Measurements from ENCODE around the gene ABCG5.

The ABCG5 gene

GRCh38 chr2:43842866-43843226 lies 4.2 kb upstream of the ABCG5 start:
- DNase-seq (ENCODE audit: low read depth in 2 of 2), result no peak

- no peak for DNase-seq (ENCODE audit: low read depth in 2 of 2)
These were observed 3.6 kb upstream of the ABCG5 start for GRCh38 chr2:43841949-43842865.

GRCh38 chr2:43840965-43841364 lies 2.3 kb upstream of the ABCG5 start:
- DNase-seq (ENCODE audit: low read depth in 2 of 2), result no peak

- DNase-seq (ENCODE audit: low read depth in 2 of 2), result no peak
These were observed 1.3 kb upstream of the ABCG5 start for GRCh38 chr2:43839776-43840564.

GRCh38 chr2:43837831-43838559 lies 644 bp downstream of the ABCG5 start:
- no peak for DNase-seq (ENCODE audit: low read depth in 2 of 2)

- no peak for DNase-seq (ENCODE audit: low read depth in 2 of 2)
These were observed 1.6 kb downstream of the ABCG5 start for GRCh38 chr2:43837033-43837432.

GRCh38 chr2:43832457-43832856 lies 6.2 kb downstream of the ABCG5 start:
- no peak for DNase-seq (ENCODE audit: low read depth in 2 of 2)

- DNase-seq (ENCODE audit: low read depth in 2 of 2), result no peak
These were observed 6.9 kb downstream of the ABCG5 start for GRCh38 chr2:43831543-43832294.

GRCh38 chr2:43826305-43827250 lies 12.1 kb downstream of the ABCG5 start:
- no peak for DNase-seq (ENCODE audit: low read depth in 2 of 2)

GRCh38 chr2:43825841-43826240 lies 12.8 kb downstream of the ABCG5 start:
- no peak for DNase-seq (ENCODE audit: low read depth in 2 of 2)

- no peak for DNase-seq (ENCODE audit: low read depth in 2 of 2)
These were observed 13.6 kb downstream of the ABCG5 start for GRCh38 chr2:43824951-43825493.

- DNase-seq (ENCODE audit: low read depth in 2 of 2), result no peak
These were observed 14.1 kb downstream of the ABCG5 start for GRCh38 chr2:43824512-43824911.

GRCh38 chr2:43823751-43824150 lies 14.9 kb downstream of the ABCG5 start:
- DNase-seq (ENCODE audit: low read depth in 2 of 2), result no peak

- DNase-seq (ENCODE audit: low read depth in 2 of 2), result no peak
These were observed 15.8 kb downstream of the ABCG5 start for GRCh38 chr2:43822839-43823238.

GRCh38 chr2:43819491-43820163 lies 19.0 kb downstream of the ABCG5 start:
- DNase-seq (ENCODE audit: low read depth in 2 of 2), result no peak

- no peak for DNase-seq (ENCODE audit: low read depth in 2 of 2)
These were observed 19.9 kb downstream of the ABCG5 start for GRCh38 chr2:43818761-43819160.

GRCh38 chr2:43814711-43815110 lies 23.9 kb downstream of the ABCG5 start:
- DNase-seq (ENCODE audit: low read depth in 2 of 2), result no peak

- DNase-seq (ENCODE audit: low read depth in 2 of 2), result no peak
These were observed 25.7 kb downstream of the ABCG5 start for GRCh38 chr2:43812947-43813346.

GRCh38 chr2:43812006-43812405 lies 26.6 kb downstream of the ABCG5 start:
- DNase-seq (ENCODE audit: low read depth in 2 of 2), result no peak

GRCh38 chr2:43810888-43811287 lies 27.8 kb downstream of the ABCG5 start:
- no peak for DNase-seq (ENCODE audit: low read depth in 2 of 2)

Data from stimulated activated CD8-positive, alpha-beta memory T cell treated with anti-CD3 and anti-CD28 coated beads, Interleukin-7, amount 100 ng/mL, for 4 hours (primary cell).